H1 (cell line): ENCODE measurements around the gene DMGDH. TPM values are rescaled to one million over a fixed set of nuclear protein-coding genes. Genes with fewer than 3 reads are reported as not detected.

Source experiments
- TEAD4 ChIP-seq: IDR thresholded peaks from 2 replicates; pipeline ENCODE4 v1.6.1; 2012; ENCODE audit warnings: low read depth, low read length, inconsistent platforms, mixed read lengths
- polyA plus RNA-seq, 7 experiments: library from polyadenylated mRNA; depleted of rRNA in 3 of 7; stranded (reverse) in 5 of 7; unstranded in 2 of 7; fragments of >200 nt in 5 of 7; fragments of 200-250 nt in 2 of 7; gene quantifications; 1 replicate in 5 of 7; 2 replicates in 1 of 7; 4 replicates in 1 of 7; pipeline versions ENCODE4 v1.2.1 to v1.2.3, GENCODE V29; 2011 to 2013; ENCODE audit warnings: missing spikeins in 2 of 7, mixed read lengths in 2 of 7
- total RNA-seq: library from RNA; stranded (reverse); fragmentation: NEBNext Ultra II Directional; extraction: Animal tissue kit (Norgen Biotek cat#: 25700); gene quantifications from 2 replicates; pipeline ENCODE4 v1.2.1, GENCODE V29; 2021
- TF ChIP-seq, protein P1 (sequence below): fragments of 300-600 bp; sonication (generic); IDR thresholded peaks from 2 replicates; pipeline ENCODE4 v1.7.1; 2012; ENCODE audit warnings: low read length, moderate library complexity, mild to moderate bottlenecking, inconsistent platforms; ENCODE audit not compliant: insufficient replicate concordance
- TF ChIP-seq, protein P2 (sequence below): IDR thresholded peaks from 2 replicates; pipeline ENCODE4 v1.6.1; 2012; ENCODE audit warnings: inconsistent platforms

The DMGDH gene
- total and polyA plus RNA-seq, 2 of the 8 experiments (the other 6 are each of a cell fraction or from before 2014, with no cell fraction given), result 0.15 TPM; not detected in 1

DNA sequence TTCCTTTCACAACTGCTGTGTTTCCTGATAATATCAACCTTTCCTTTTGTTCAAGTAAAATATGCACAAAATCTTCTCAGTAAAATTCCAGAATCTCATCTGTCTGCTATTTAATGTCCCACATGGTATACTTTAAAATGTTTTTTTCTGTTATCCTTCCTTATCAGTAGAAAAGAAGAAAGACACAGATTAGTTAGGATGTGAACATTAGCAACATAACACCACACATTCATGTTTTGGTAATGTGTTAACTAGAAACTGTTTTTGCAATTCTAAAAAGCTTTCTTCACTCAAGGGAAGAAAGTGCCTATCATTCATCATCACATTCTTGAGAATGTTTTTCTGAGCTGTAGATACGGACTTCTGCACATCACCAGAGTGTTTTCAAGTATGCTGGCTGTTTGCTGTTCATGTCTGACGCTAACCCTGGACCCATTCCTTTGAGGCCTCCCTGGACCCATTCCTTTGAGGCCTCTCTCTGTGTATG lies 73.9 kb downstream of the DMGDH start (continued):
- TF ChIP-seq, protein P1, sequence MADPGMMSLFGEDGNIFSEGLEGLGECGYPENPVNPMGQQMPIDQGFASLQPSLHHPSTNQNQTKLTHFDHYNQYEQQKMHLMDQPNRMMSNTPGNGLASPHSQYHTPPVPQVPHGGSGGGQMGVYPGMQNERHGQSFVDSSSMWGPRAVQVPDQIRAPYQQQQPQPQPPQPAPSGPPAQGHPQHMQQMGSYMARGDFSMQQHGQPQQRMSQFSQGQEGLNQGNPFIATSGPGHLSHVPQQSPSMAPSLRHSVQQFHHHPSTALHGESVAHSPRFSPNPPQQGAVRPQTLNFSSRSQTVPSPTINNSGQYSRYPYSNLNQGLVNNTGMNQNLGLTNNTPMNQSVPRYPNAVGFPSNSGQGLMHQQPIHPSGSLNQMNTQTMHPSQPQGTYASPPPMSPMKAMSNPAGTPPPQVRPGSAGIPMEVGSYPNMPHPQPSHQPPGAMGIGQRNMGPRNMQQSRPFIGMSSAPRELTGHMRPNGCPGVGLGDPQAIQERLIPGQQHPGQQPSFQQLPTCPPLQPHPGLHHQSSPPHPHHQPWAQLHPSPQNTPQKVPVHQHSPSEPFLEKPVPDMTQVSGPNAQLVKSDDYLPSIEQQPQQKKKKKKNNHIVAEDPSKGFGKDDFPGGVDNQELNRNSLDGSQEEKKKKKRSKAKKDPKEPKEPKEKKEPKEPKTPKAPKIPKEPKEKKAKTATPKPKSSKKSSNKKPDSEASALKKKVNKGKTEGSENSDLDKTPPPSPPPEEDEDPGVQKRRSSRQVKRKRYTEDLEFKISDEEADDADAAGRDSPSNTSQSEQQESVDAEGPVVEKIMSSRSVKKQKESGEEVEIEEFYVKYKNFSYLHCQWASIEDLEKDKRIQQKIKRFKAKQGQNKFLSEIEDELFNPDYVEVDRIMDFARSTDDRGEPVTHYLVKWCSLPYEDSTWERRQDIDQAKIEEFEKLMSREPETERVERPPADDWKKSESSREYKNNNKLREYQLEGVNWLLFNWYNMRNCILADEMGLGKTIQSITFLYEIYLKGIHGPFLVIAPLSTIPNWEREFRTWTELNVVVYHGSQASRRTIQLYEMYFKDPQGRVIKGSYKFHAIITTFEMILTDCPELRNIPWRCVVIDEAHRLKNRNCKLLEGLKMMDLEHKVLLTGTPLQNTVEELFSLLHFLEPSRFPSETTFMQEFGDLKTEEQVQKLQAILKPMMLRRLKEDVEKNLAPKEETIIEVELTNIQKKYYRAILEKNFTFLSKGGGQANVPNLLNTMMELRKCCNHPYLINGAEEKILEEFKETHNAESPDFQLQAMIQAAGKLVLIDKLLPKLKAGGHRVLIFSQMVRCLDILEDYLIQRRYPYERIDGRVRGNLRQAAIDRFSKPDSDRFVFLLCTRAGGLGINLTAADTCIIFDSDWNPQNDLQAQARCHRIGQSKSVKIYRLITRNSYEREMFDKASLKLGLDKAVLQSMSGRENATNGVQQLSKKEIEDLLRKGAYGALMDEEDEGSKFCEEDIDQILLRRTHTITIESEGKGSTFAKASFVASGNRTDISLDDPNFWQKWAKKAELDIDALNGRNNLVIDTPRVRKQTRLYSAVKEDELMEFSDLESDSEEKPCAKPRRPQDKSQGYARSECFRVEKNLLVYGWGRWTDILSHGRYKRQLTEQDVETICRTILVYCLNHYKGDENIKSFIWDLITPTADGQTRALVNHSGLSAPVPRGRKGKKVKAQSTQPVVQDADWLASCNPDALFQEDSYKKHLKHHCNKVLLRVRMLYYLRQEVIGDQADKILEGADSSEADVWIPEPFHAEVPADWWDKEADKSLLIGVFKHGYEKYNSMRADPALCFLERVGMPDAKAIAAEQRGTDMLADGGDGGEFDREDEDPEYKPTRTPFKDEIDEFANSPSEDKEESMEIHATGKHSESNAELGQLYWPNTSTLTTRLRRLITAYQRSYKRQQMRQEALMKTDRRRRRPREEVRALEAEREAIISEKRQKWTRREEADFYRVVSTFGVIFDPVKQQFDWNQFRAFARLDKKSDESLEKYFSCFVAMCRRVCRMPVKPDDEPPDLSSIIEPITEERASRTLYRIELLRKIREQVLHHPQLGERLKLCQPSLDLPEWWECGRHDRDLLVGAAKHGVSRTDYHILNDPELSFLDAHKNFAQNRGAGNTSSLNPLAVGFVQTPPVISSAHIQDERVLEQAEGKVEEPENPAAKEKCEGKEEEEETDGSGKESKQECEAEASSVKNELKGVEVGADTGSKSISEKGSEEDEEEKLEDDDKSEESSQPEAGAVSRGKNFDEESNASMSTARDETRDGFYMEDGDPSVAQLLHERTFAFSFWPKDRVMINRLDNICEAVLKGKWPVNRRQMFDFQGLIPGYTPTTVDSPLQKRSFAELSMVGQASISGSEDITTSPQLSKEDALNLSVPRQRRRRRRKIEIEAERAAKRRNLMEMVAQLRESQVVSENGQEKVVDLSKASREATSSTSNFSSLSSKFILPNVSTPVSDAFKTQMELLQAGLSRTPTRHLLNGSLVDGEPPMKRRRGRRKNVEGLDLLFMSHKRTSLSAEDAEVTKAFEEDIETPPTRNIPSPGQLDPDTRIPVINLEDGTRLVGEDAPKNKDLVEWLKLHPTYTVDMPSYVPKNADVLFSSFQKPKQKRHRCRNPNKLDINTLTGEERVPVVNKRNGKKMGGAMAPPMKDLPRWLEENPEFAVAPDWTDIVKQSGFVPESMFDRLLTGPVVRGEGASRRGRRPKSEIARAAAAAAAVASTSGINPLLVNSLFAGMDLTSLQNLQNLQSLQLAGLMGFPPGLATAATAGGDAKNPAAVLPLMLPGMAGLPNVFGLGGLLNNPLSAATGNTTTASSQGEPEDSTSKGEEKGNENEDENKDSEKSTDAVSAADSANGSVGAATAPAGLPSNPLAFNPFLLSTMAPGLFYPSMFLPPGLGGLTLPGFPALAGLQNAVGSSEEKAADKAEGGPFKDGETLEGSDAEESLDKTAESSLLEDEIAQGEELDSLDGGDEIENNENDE, result no peak
- no peak for TF ChIP-seq TEAD4
- TF ChIP-seq, protein P2, sequence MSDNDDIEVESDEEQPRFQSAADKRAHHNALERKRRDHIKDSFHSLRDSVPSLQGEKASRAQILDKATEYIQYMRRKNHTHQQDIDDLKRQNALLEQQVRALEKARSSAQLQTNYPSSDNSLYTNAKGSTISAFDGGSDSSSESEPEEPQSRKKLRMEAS, result no peak
